Kidney (tissue), 14 donors: ENCODE data around the gene CAPZA1. TPM values are rescaled to one million over a fixed set of nuclear protein-coding genes. Genes with fewer than 3 reads are reported as not detected.
A peak's percentile ranks its signal among the peaks of the same experiment; 100 is the strongest.

ENCODE experiments used
- DNase-seq, 5 donors: peaks; one replicate each; pipeline ENCODE4 v3.0.0-alpha.2; 2013 to 2020
- FAIRE-seq: peaks from 2 replicates; lab custom pipeline; 2012; peaks lifted over from hg19 to GRCh38; lab: Jason Lieb, UNC
- H3K27ac ChIP-seq, 2 donors: one replicate each; pipeline ENCODE4 v1.7.0; 2013; ENCODE audit warnings: low read depth in 2 of 2, low read length in 2 of 2, inconsistent platforms in 1 of 2
- H3K27me3 ChIP-seq: one replicate; pipeline ENCODE4 v1.7.1; 2013; ENCODE audit warnings: low read length, inconsistent platforms; ENCODE audit not compliant: control insufficient read depth, insufficient read depth
- H3K36me3 ChIP-seq, 3 donors: one replicate each; pipeline versions ENCODE4 v1.7.0 to v1.7.1; 2013; ENCODE audit warnings: low read length in 3 of 3, control low read depth in 1 of 3, inconsistent platforms in 1 of 3; ENCODE audit not compliant: insufficient read depth in 3 of 3, control insufficient read depth in 2 of 3
- H3K4me1 ChIP-seq, 3 donors: one replicate each; pipeline versions ENCODE4 v1.7.0 to v1.7.1; 2013; ENCODE audit warnings: low read length in 3 of 3, inconsistent platforms in 1 of 3, low read depth in 1 of 3; ENCODE audit not compliant: control insufficient read depth in 2 of 3, insufficient read depth in 2 of 3
- H3K4me3 ChIP-seq, 3 donors: one replicate each; pipeline versions ENCODE4 v1.7.0 to v1.8.1; 2013; ENCODE audit warnings: low read length in 3 of 3, control low read depth in 1 of 3, inconsistent platforms in 1 of 3
- H3K9ac ChIP-seq, 3 donors: one replicate each; pipeline versions ENCODE4 v1.7.0 to v1.7.1; 2013; ENCODE audit warnings: low read length in 3 of 3, control low read depth in 1 of 3, inconsistent platforms in 1 of 3
- H3K9me3 ChIP-seq, 3 donors: one replicate each; pipeline versions ENCODE4 v1.7.0 to v1.7.1; 2013; ENCODE audit warnings: low read length in 3 of 3, control low read depth in 1 of 3, inconsistent platforms in 1 of 3; ENCODE audit not compliant: control insufficient read depth in 2 of 3, insufficient read depth in 1 of 3
- intact Hi-C: fragments of 100-400 bp; cut with DNase I; formaldehyde crosslinking; loops from one replicate; pipeline ENCODE4 v1.11.1; 2022
- polyA plus RNA-seq: library from polyadenylated mRNA; stranded (reverse); fragments of 350-450 nt; fragmentation: Illumina TruSeq; extraction: RNeasy Lipid Tissue Mini Kit (QIAGEN cat#74804); gene quantifications from one replicate; pipeline ENCODE4 v1.2.3, GENCODE V29; 2014; ENCODE audit warnings: low read depth, low replicate concordance; ENCODE audit not compliant: insufficient read depth
- total RNA-seq: library from RNA; stranded (reverse); fragmentation: NEBNext Ultra II Directional; extraction: Animal tissue kit (Norgen Biotek cat#: 25700); gene quantifications from one replicate; pipeline ENCODE4 v1.2.1, GENCODE V29; 2021
- TF ChIP-seq, protein P1 (sequence below): IDR thresholded peaks from 3 replicates; pipeline ENCODE4 v1.5.1; 2012; ENCODE audit warnings: mild to moderate bottlenecking, moderate library complexity, borderline replicate concordance; ENCODE audit not compliant: insufficient read depth; ENCODE audit errors: extremely low read depth
- donor health status: control.
- donor health status: control.
- donor health status: control.
- donor health status: control.
- donor health status: control.
- donor health status: DM: yes; HTN: yes; CAD: no.
- donor health status: Normal renal cell carcinoma (clear cell type).

CAPZA1 gene
- total and polyA plus RNA-seq, 2 donors from 2014 or later, result 40.3 to 98.7 TPM

DNA sequence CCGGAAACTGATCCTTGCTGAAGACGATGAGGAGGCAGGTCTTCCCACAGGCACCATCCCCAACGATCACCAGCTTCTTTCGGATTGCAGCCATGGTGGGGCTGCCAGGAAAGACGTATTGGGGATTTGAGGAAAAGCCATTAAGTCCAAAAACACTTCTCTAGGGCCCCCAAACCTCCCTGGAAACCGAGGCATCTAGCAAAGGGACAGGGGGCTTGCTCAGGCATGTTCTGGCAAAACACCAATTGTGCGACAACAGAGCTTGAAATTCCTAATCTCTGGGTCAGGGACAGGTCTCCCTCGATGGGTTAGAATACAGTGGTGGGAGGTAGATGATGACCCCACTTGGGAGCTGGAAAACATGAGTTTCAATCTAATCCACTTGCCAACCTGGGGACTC lies 84.1 kb downstream of the CAPZA1 start:
- no peak overlapping the region for H3K9ac ChIP-seq
- H3K27ac ChIP-seq, result peak overlapping the region; percentile 74 to 96

GRCh38 chr1:112704391-112704933 lies 84.8 kb downstream of the CAPZA1 start:
- H3K4me1 ChIP-seq, result peaks cover 0 to 62% (median 47%) of the 10 kb centered on the region in 3 donors
- peak overlapping the region; percentile 74 to 96 for H3K27ac ChIP-seq
- TF ChIP-seq, protein P1, sequence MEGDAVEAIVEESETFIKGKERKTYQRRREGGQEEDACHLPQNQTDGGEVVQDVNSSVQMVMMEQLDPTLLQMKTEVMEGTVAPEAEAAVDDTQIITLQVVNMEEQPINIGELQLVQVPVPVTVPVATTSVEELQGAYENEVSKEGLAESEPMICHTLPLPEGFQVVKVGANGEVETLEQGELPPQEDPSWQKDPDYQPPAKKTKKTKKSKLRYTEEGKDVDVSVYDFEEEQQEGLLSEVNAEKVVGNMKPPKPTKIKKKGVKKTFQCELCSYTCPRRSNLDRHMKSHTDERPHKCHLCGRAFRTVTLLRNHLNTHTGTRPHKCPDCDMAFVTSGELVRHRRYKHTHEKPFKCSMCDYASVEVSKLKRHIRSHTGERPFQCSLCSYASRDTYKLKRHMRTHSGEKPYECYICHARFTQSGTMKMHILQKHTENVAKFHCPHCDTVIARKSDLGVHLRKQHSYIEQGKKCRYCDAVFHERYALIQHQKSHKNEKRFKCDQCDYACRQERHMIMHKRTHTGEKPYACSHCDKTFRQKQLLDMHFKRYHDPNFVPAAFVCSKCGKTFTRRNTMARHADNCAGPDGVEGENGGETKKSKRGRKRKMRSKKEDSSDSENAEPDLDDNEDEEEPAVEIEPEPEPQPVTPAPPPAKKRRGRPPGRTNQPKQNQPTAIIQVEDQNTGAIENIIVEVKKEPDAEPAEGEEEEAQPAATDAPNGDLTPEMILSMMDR, result no peak
- H3K27me3 ChIP-seq, result no peaks in the 10 kb centered on the region
- no peak for FAIRE-seq
- H3K9me3 ChIP-seq, result no peaks in the 10 kb centered on the region
- H3K9ac ChIP-seq, result peak overlapping the region; percentile 2 to 77 (median 28)
- H3K36me3 ChIP-seq, result peaks cover 0 to 29% (median 6%) of the 10 kb centered on the region in 3 donors
- DNase-seq, result no peak
- H3K4me3 ChIP-seq, result peak overlapping the region; percentile 5 to 84 (median 66)
- intact Hi-C loops, result no loop called here

More for the DNA sequence above, 84.1 kb downstream of the CAPZA1 start:
- no peaks in the 10 kb centered on the region for H3K9me3 ChIP-seq
- DNase-seq (peak in 2 of 5 donors; percentile 21 to 43), FAIRE-seq (no peak)
- TF ChIP-seq, protein P1, result no peak
- H3K36me3 ChIP-seq, result peaks cover 0 to 29% (median 7%) of the 10 kb centered on the region in 3 donors
- intact Hi-C loops, result no loop called here
- H3K27me3 ChIP-seq, result no peaks in the 10 kb centered on the region
- H3K4me3 ChIP-seq, result peak overlapping the region in 1 of 3 donors; percentile 84
- H3K4me1 ChIP-seq, result peaks cover 0 to 66% (median 53%) of the 10 kb centered on the region in 3 donors

DNA sequence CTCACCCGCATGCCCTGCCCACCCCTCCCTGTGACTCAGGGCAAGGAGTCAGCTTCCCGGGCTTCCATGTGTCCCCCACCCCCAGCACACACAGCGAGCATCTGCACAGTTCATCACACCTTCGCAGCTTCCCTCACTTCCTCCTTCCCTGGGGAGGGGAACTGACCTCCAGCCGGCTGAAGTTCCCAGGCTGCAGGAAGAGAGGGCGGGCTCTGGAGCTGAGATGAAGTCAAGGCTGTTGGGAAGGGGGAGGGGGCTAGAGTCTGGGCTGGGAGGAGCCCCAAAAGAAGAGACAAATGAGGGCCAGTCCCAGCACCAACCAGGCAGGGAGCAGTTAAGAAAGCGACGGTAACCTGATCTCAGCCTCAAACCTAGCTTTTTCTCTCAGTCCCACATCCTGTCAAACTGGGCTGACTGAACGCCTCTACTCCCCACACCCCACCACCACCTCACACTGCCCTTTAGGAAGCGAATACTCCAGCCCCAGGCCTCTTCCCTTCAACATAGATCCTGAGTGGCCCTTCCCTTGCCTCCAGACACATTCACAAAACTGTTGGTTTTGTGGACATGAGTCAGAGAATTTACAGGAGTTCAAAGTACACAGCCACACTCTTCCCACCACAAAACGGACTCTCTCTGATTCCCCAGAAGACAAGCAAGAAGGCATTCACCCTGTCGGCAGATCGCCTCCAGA lies 85.4 kb downstream of the CAPZA1 start:
- Histone ChIP-seq H3K27me3 (no peaks in the 10 kb centered on the region), H3K27ac (peak overlapping the region; percentile 92 to 96), H3K9ac (peak overlapping the region; percentile 60 to 92 (median 84)), H3K9me3 (no peaks in the 10 kb centered on the region), H3K4me3 (peak overlapping the region; percentile 61 to 84 (median 66)), H3K4me1 (peaks cover 0 to 55% (median 41%) of the 10 kb centered on the region in 3 donors), H3K36me3 (peaks cover 0 to 26% (median 6%) of the 10 kb centered on the region in 3 donors)
- FAIRE-seq, result no peak
- intact Hi-C loops, result no loop called here
- peak; percentile 95 to 99 (median 96) for DNase-seq
- TF ChIP-seq, protein P1, result no peak
